ENCODE data around the gene DSP. TPM values are rescaled to one million over a fixed set of nuclear protein-coding genes. Genes with fewer than 3 reads are reported as not detected.

Gene DSP
- total RNA-seq, 1 experiment from 2014 or later: 104 TPM

DNA sequence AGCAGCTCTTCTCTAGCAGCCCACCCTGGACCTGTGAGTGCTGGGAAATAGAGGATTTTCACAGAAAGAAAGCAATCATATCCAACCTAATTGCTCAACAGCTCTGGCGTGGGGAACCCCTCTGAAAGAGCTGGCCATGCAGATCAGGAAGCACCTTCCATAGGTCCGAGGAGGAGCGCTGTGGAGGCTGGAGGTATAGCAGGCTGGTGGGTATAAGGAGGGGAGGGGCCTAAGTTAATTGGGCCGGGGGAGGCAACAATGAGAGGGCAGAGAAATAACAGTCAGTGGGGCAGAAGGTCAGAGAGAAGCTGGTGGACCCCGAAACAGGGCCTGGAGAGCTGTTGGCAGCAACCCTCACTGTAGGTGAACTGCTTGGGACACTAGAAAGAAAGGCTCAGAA lies 89.3 kb downstream of the DSP start:
- POLR2A ChIA-PET: no interaction called here
- peak; percentile 61 for ATAC-seq

DNA sequence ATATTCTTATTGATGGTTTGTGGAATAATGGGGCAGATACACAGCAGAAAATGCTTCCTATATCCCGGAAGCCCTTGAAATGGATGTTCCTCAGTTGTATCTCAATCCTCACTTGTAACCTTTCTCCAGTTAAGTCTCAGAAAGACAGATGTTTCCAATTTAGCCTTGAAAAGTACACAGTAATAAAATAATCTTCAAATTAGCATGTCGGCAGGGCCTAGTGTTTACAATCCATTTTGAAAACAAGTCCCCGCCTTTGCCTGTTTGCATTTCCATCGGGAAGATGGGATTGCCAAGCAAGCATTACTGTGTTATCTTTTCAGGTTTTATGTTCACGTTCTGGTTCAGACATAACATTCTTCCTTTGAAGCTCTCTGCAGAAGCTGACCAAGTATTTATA lies 90.0 kb downstream of the DSP start:
- intact Hi-C loops (cut with micrococcal nuclease): no loop called here
- no peaks in the 10 kb centered on the region for H3K36me3 ChIP-seq (ENCODE audit: control insufficient read depth in 1 of 2, insufficient read depth in 2 of 2, low read length in 2 of 2)
- H3K9ac ChIP-seq (ENCODE audit: low read length): no peak overlapping the region
- ChIA-PET CTCF (no interaction called here), RAD21 (ENCODE audit: low non-redundant PET in 1 of 2, low total read pairs in 2 of 2, uncharacterized antibody in 2 of 2, unreplicated experiment in 2 of 2) (no interaction called here), POLR2A (no interaction called here)
- ATAC-seq (no peak), DNase-seq (ENCODE audit: low read depth, low spot score) (no peak)
- no peak overlapping the region for H3K27ac ChIP-seq (ENCODE audit: low read depth, low read length)
- BruUV-seq (replicated peaks): no TSS peak
- H3K4me1 ChIP-seq (ENCODE audit: control insufficient read depth in 1 of 2, insufficient read depth in 2 of 2, low read length in 2 of 2): no peaks in the 10 kb centered on the region
- H3K4me2 ChIP-seq (ENCODE audit: low read length): no peak overlapping the region
- no peaks in the 10 kb centered on the region for H3K79me2 ChIP-seq (ENCODE audit: insufficient read depth, low read length)
- TF ChIP-seq SP1 (IDR thresholded peaks at IDR 0.05; ENCODE audit: low read depth) (no peak), ZNF274 (IDR thresholded peaks at IDR 0.05; ENCODE audit: low read depth, low read length) (no peak), ZFX (IDR thresholded peaks at IDR 0.05) (no peak), REST (IDR thresholded peaks at IDR 0.05; ENCODE audit: low read depth) (no peak), EZH2phosphoT487 (IDR thresholded peaks at IDR 0.05; ENCODE audit: borderline replicate concordance) (no peak), SIN3A (IDR thresholded peaks at IDR 0.05; ENCODE audit: low read depth) (no peak), ELF1 (IDR thresholded peaks at IDR 0.05; ENCODE audit: borderline replicate concordance, low read depth) (no peak)
- TF ChIP-seq, protein P1, sequence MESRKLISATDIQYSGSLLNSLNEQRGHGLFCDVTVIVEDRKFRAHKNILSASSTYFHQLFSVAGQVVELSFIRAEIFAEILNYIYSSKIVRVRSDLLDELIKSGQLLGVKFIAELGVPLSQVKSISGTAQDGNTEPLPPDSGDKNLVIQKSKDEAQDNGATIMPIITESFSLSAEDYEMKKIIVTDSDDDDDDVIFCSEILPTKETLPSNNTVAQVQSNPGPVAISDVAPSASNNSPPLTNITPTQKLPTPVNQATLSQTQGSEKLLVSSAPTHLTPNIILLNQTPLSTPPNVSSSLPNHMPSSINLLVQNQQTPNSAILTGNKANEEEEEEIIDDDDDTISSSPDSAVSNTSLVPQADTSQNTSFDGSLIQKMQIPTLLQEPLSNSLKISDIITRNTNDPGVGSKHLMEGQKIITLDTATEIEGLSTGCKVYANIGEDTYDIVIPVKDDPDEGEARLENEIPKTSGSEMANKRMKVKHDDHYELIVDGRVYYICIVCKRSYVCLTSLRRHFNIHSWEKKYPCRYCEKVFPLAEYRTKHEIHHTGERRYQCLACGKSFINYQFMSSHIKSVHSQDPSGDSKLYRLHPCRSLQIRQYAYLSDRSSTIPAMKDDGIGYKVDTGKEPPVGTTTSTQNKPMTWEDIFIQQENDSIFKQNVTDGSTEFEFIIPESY (IDR thresholded peaks at IDR 0.05; ENCODE audit: extremely low read depth, insufficient replicate concordance, low read length): no peak
- H3K4me3 ChIP-seq (replicated peaks in 1 of 2; ENCODE audit: low read depth in 1 of 2, low read length in 2 of 2): no peak overlapping the region
- no peaks in the 10 kb centered on the region for H3K27me3 ChIP-seq (ENCODE audit: insufficient read depth, low read length)
- no peaks in the 10 kb centered on the region for H3K9me3 ChIP-seq (ENCODE audit: control insufficient read depth in 1 of 2, insufficient read depth in 1 of 2, low read depth in 1 of 2, low read length in 2 of 2)
- no peak overlapping the region for H2AFZ ChIP-seq (ENCODE audit: low read depth, low read length, poor library complexity, severe bottlenecking)
- H3K9me2 ChIP-seq (ENCODE audit: insufficient read depth): no peaks in the 10 kb centered on the region
- no peaks in the 10 kb centered on the region for H4K20me1 ChIP-seq (ENCODE audit: insufficient read depth)

More for the DNA sequence above, 89.3 kb downstream of the DSP start:
- no peak overlapping the region for H3K27ac ChIP-seq (ENCODE audit: low read depth, low read length)
- intact Hi-C loops (cut with micrococcal nuclease): no loop called here
- no peak for DNase-seq (ENCODE audit: low read depth, low spot score)
- ChIA-PET CTCF (no interaction called here), RAD21 (ENCODE audit: low non-redundant PET in 1 of 2, low total read pairs in 2 of 2, uncharacterized antibody in 2 of 2, unreplicated experiment in 2 of 2) (no interaction called here)
- H3K36me3 ChIP-seq (ENCODE audit: control insufficient read depth in 1 of 2, insufficient read depth in 2 of 2, low read length in 2 of 2): no peaks in the 10 kb centered on the region
- H3K9me2 ChIP-seq (ENCODE audit: insufficient read depth): no peaks in the 10 kb centered on the region
- TF ChIP-seq ZNF274 (IDR thresholded peaks at IDR 0.05; ENCODE audit: low read depth, low read length): no peak
- no peak for TF ChIP-seq YY1 (IDR thresholded peaks at IDR 0.05; ENCODE audit: extremely low read depth, insufficient replicate concordance, low read depth, low read length)
- TF ChIP-seq, protein P2, sequence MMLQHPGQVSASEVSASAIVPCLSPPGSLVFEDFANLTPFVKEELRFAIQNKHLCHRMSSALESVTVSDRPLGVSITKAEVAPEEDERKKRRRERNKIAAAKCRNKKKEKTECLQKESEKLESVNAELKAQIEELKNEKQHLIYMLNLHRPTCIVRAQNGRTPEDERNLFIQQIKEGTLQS (IDR thresholded peaks at IDR 0.05): no peak
- TF ChIP-seq EZH2phosphoT487 (IDR thresholded peaks at IDR 0.05; ENCODE audit: borderline replicate concordance): no peak
- no peak for TF ChIP-seq TCF7L2 (IDR thresholded peaks at IDR 0.05; ENCODE audit: borderline replicate concordance, extremely low read depth, insufficient read depth, insufficient read length)
- no peak for TF ChIP-seq POLR2AphosphoS5 (IDR thresholded peaks at IDR 0.05; ENCODE audit: low read depth, low read length)
- TF ChIP-seq SP1 (IDR thresholded peaks at IDR 0.05; ENCODE audit: low read depth): no peak
- no peak for TF ChIP-seq ZFX (IDR thresholded peaks at IDR 0.05)
- no TSS peak for BruUV-seq (replicated peaks)
- no peak overlapping the region for H3K9ac ChIP-seq (ENCODE audit: low read length)
- no peaks in the 10 kb centered on the region for H3K9me3 ChIP-seq (ENCODE audit: control insufficient read depth in 1 of 2, insufficient read depth in 1 of 2, low read depth in 1 of 2, low read length in 2 of 2)
- H3K4me1 ChIP-seq (ENCODE audit: control insufficient read depth in 1 of 2, insufficient read depth in 2 of 2, low read length in 2 of 2): no peaks in the 10 kb centered on the region
- H3K79me2 ChIP-seq (ENCODE audit: insufficient read depth, low read length): no peaks in the 10 kb centered on the region
- H2AFZ ChIP-seq (ENCODE audit: low read depth, low read length, poor library complexity, severe bottlenecking): no peak overlapping the region
- H4K20me1 ChIP-seq (ENCODE audit: insufficient read depth): no peaks in the 10 kb centered on the region
- H3K4me3 ChIP-seq (replicated peaks in 1 of 2; ENCODE audit: low read depth in 1 of 2, low read length in 2 of 2): no peak overlapping the region
- H3K27me3 ChIP-seq (ENCODE audit: insufficient read depth, low read length): no peaks in the 10 kb centered on the region
- H3K4me2 ChIP-seq (ENCODE audit: low read length): no peak overlapping the region

All from HCT116 (cell line).